Left lobe of liver (tissue), 2 donors: ENCODE results near the gene ZNF273. TPM values are rescaled to one million over a fixed set of nuclear protein-coding genes. Genes with fewer than 3 reads are reported as not detected.
"Not testable (repeated sequence)": the region's sequence is repeated elsewhere in the genome, so short reads cannot be mapped to it uniquely, and the experiment has no call there.

ENCODE experiments used
- ATAC-seq: fragments of 200-7000 bp; cut with Tn5 transposase; one replicate; pipeline ENCODE4 v1.9.1; 2020; ENCODE audit warnings: mild to moderate bottlenecking, moderate library complexity
- DNase-seq: peaks from one replicate; pipeline ENCODE4 v3.0.0-alpha.2; 2020; ENCODE audit warnings: low spot score
- total RNA-seq: library from RNA; stranded (reverse); gene quantifications from one replicate; pipeline ENCODE4 v1.2.1, GENCODE V29; 2021
- donor health status: DM: no; HTN: no; CAD: no; lungs with moderate emphysema.
- donor health status: DM: no; HTN: yes; CAD: no.

Gene ZNF273
- 0.48 TPM for total RNA-seq

- DNase-seq (peak; percentile 94), ATAC-seq (peak; percentile 99)
These were observed at the start of gene ZNF273 for GRCh38 chr7:64902806-64903721. TSS of gene ZNF273 (plus strand) at chr7:64903273. CDS start at chr7:64903318, 45 bp downstream.

DNA sequence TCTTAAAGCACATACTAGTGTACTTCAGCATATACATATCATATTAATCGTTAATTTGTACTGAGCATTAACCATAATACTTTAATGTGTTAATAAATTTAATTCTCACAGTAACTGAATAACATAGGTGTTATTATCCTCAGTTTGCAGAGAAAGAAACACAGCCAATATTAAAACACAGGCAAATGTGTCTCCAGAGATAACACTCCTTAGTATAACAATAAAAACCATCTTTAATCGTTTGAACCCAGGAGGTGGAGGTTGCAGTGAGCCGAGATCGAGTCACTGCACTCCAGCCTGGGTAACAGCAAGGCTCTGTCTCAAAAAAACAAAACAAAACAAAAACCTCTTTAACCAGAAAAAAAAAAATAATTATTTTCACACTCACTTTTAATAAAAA lies 49.4 kb upstream of the ZNF273 start:
- DNase-seq (no peak), ATAC-seq (no peak)

DNA sequence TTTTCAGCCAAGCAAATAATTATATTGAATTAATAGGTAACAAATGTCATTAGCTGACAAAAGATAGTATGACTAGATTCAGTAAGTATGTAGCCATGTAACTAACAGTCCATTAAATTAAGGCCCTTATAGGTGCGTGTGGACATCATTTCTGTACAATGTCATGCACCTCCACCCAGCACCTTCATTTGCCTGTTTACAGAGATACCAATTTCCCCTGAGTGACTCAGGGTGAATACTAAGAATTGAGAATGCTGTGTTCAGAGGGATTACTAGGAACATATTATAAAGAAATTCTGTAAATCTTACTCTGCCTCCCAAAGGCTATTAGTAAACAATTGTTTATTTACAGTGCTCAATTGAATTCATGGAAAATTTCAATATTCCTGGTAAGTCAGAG lies 48.1 kb upstream of the ZNF273 start:
- no peak for ATAC-seq
- DNase-seq: no peak

DNA sequence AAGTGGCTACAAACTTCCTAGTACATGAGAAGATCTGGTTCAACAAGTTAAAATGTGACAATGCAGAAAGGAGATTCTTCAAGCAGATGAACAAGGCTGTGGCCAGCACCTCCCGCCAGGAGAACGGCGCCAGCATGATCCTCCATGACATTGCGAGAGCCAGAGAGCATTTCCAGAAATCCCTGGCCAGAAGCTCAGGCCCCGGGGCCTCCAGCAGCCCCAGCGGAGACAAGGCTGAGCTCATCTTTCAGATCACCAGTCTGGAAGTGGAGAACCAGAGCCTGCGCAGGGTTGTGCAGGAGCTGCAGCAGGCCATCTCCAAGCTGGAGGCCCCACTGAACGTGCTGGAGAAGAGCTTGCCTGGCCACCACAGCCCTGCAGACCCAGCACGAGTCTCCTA lies 40.1 kb upstream of the ZNF273 start:
- ATAC-seq (no peak), DNase-seq (no peak)

GRCh38 chr7:64863530-64863929 lies 39.5 kb upstream of the ZNF273 start:
- ATAC-seq, DNase-seq: not testable (repeated sequence)

- DNase-seq (no peak), ATAC-seq (no peak)
These were observed 39.1 kb upstream of the ZNF273 start for GRCh38 chr7:64863969-64864368.

DNA sequence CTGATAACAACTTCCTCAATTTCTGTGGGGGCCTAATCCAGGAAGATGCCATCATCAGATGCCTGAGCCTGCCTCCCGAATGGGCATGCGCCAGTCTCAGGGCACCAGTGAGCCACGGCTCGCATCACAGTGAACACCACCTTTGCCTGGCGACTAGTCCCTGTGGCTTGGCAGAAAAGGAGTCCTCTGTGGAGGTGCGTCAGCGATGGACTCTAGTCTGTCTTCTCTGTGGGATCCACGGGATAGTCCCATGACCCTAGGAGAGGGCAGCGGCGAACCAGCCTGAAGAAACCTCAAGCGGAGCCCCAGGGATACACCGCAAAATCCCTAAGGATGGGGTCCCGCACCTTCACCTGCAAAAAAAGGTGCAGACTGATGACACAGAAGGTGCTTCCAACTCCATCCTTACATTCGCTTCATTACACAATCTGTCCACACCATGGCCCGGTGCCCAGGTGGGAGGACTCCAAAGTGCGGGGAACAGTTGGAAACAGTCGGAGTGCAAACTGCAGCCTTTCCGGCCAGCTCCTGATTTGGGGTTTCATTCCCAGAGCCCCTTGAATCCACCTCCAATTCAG lies 35.1 kb upstream of the ZNF273 start:
- no peak for ATAC-seq
- no peak for DNase-seq

GRCh38 chr7:64868499-64868898 lies 34.6 kb upstream of the ZNF273 start:
- no peak for ATAC-seq
- DNase-seq: no peak

DNA sequence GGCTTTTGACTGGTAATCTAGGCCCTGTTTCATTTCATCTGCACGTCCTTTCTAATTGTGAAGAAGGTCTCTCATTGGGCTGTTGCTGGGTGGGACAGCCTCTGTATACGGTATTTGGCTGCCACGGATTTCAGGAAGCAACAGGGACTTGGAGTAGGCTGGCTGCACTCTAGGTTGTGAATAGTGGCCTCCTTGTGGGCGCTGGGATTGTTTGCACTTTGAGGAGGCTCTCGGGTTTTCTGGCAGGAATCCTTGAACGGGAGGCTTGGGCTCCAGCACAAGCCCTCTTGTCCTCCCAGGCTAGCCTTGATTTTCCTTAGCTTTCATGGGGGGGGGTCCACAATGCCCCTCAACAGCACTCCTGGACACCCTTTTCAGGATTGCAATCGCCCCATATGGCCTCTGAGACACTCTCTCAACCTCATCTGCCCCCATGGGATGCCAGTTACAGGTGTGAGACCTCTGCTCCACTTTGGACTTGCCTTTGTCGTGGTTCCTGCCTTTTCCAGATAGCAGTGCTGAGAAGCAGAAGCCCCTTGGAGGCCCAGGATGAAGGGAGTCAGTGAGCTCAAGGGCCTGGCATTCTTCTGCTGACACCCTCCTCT lies 33.9 kb upstream of the ZNF273 start:
- DNase-seq: peak; percentile 10

GRCh38 chr7:64869912-64870562 lies 33.0 kb upstream of the ZNF273 start:
- ATAC-seq: no peak
- DNase-seq: no peak

More for the DNA sequence above, 33.9 kb upstream of the ZNF273 start:
- no peak for ATAC-seq

DNA sequence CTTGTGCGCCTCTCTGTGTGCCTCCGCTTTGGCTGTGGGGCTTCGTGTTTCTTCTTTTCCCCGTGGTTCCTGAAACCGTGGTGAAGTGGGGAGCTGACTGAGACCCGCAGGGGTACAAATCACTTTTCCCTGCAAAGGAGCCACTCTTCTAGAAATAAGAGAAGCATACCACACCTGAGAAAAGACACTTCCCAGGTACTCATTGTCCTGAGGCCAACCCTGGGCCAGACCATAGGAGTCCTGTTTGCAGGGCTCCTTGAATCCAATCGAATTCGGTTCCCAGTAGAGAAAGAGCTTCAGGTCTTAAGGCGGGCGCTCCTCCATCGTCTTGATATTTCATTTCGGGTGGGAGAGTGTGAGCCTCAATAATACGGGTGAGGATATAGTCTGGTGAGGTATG lies 32.4 kb upstream of the ZNF273 start:
- no peak for DNase-seq
- ATAC-seq: no peak

GRCh38 chr7:64871761-64872160 lies 31.3 kb upstream of the ZNF273 start:
- DNase-seq (peak; percentile 18), ATAC-seq (no peak)

DNA sequence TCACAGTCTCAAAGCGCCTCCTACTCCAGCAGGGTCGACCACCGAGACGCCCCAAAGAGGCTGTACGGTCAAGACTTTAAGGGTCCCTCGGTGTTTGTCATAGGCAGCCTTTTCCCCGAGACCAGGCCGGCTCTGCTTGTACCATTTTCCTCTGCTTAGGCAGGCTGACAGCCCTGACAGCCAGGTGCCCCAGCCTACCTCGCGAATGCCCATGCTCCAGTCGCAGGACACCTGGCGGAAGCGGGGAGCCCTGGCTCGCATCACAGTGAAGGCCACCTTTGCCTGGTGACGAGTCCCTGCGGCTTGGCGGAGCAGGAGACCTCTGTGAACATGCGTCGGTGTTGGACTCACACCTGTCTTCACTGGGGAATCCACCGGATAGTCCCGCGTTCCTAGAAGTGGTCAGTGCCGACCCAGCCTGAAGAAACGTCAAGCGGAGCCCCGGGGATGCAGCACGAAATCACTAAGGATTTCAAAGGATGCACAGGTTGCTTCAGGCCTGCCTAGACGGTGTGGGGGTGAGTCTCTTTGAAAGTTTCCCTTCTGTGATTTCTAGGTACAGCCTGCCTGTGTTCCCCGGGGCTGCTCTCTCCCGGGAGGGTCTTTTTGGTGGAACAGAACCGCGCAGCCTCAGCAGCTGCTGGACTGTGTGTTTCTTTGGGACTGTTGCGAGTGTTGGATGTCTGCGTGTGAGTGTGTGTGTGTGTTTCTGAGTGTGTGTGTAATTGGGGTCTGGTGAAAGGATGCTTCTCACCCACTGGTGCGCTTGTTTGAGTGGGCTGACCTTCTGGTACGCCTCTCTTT lies 30.5 kb upstream of the ZNF273 start:
- DNase-seq: peak; percentile 23

GRCh38 chr7:64873155-64873500 lies 29.9 kb upstream of the ZNF273 start:
- ATAC-seq (no peak), DNase-seq (no peak)

More for the DNA sequence above, 30.5 kb upstream of the ZNF273 start:
- ATAC-seq: no peak

GRCh38 chr7:64873517-64873916 lies 29.6 kb upstream of the ZNF273 start:
- ATAC-seq: no peak
- no peak for DNase-seq

DNA sequence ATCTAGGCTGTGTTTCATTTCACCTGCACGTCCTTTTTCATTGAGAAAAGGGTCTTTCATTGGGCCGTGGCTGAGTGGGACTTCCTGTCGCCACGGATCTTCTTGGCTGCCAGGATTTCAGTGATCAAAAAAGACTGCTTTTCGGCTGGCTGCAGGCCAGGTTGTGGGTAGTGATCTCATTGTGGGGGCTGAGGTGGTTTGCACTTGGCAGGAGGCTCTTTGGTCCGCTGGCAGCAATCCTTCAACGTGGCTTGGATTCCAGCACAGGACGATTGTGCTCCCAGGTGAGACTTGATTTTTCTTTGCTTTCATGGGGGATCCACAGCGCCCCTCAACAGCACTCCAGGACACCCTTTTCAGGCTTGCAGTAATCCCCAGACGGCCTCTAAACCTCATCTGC lies 29.0 kb upstream of the ZNF273 start:
- DNase-seq (no peak), ATAC-seq (no peak)

DNA sequence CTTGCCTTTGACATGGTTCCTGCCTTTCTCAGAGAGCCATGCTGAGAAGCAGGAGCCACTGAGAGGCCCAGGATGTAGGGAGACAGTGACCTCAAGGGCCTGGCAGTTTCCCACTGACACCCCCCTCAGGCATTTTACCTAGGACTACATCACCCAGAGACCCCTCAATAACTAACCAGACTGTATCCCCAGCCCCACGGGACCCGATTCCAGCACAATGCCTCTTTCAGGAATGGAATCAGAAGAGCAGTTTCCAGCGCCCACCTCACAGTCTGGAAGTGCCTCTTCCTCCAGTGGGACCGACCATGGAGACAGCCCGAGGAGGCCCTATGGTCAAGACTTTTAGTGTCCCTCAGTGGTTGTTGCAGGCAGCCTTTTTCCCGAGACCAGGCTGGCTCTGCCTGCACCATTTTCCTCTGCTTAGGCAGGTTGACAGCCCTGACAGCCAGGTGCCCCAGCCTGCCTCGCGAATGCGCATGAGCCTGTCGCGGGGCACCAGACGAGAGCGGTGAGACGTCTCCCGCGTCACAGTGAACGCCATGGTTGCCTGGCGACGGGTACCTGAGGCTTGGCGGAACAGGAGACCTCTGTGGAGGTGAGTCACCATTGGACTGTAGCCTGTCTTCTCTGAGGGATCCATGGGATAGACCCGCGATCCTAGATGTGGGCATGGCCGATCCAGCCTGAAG lies 28.4 kb upstream of the ZNF273 start:
- DNase-seq (no peak), ATAC-seq (no peak)

GRCh38 chr7:64875258-64875657 lies 27.8 kb upstream of the ZNF273 start:
- DNase-seq: no peak
- ATAC-seq: no peak

GRCh38 chr7:64875658-64876406 lies 27.2 kb upstream of the ZNF273 start:
- no peak for DNase-seq

More at GRCh38 chr7:64875658-64876406, 27.2 kb upstream of the ZNF273 start:
- ATAC-seq: no peak
